ENCODE results near the gene CDCP2. TPM values are rescaled to one million over a fixed set of nuclear protein-coding genes. Genes with fewer than 3 reads are reported as not detected.

CDCP2 gene
- total and polyA plus RNA-seq, 2 of the 8 experiments (the other 6 are each of a cell fraction or from before 2014, with no cell fraction given) = not detected

GRCh38 chr1:54122992-54123391 lies 29.8 kb downstream of the CDCP2 start:
- Histone ChIP-seq H3K4ac (replicated peaks; ENCODE audit: insufficient read length, low read depth, low read length) (no peak overlapping the region), H3K23ac (ENCODE audit: insufficient read length) (no peak overlapping the region), H3K18ac (ENCODE audit: extremely low read depth, low read length) (no peak overlapping the region), H4K5ac (ENCODE audit: insufficient read length, low read depth, low read length) (no peak overlapping the region), H3K56ac (replicated peaks; ENCODE audit: insufficient read length, low read depth, low read length) (no peak overlapping the region), H3K4me3 (ENCODE audit: extremely low read depth in 1 of 4, insufficient read depth in 2 of 4, low read depth in 3 of 4, low read length in 4 of 4) (no peak overlapping the region), H3K27ac (ENCODE audit: low read depth, low read length) (no peak overlapping the region), H3K36me3 (ENCODE audit: control insufficient read depth in 2 of 4, insufficient read depth in 4 of 4, low read length in 3 of 4) (no peaks in the 10 kb centered on the region), H3K79me1 (ENCODE audit: low read depth, low read length) (no peaks in the 10 kb centered on the region), H2BK15ac (ENCODE audit: low read length) (no peak overlapping the region), H2BK20ac (ENCODE audit: low read length) (no peak overlapping the region), H3K9ac (replicated peaks in 1 of 4; ENCODE audit: extremely low read depth in 1 of 4, low read depth in 3 of 4, low read length in 3 of 4) (no peak overlapping the region), H4K20me1 (replicated peaks in 1 of 2; ENCODE audit: control insufficient read depth in 1 of 2, insufficient read depth in 2 of 2, low read length in 2 of 2) (peaks cover 0 to 7% of the 10 kb centered on the region in 2 experiments), H3K9me3 (ENCODE audit: insufficient read depth in 2 of 2, low read depth in 1 of 2, low read length in 1 of 2) (no peaks in the 10 kb centered on the region), H3K4me2 (ENCODE audit: insufficient read depth in 1 of 2, low read depth in 2 of 2, low read length in 2 of 2) (no peak overlapping the region), H3K23me2 (ENCODE audit: low read depth, low read length) (peaks cover 13% of the 10 kb centered on the region; the same call in 1 of the 2 replicates), H2AFZ (ENCODE audit: low read length) (no peak overlapping the region), H2BK12ac (ENCODE audit: low read depth, low read length) (no peak overlapping the region; the same call in 1 of the 2 replicates), H3K4me1 (replicated peaks in 1 of 4; ENCODE audit: control insufficient read depth in 3 of 4, insufficient read depth in 4 of 4, low read length in 3 of 4) (peaks cover 7 to 22% (median 15%) of the 10 kb centered on the region in 4 experiments), H2AK5ac (ENCODE audit: low read depth, low read length) (no peak overlapping the region), H4K91ac (replicated peaks; ENCODE audit: insufficient read length, low read length) (no peak overlapping the region), H3K27me3 (replicated peaks in 1 of 4; ENCODE audit: control insufficient read depth in 3 of 4, extremely low read depth in 1 of 4, insufficient read depth in 3 of 4, low read length in 3 of 4) (peaks cover 0 to 11% (median 8%) of the 10 kb centered on the region in 4 experiments; a peak in 5 of 7 replicates), H2BK120ac (replicated peaks; ENCODE audit: low read depth, low read length) (no peak overlapping the region), H4K8ac (ENCODE audit: extremely low read depth, insufficient read depth, low read length) (peak overlapping the region; percentile 9; the same call in 1 of the 2 replicates), H2BK5ac (ENCODE audit: low read depth, low read length) (no peak overlapping the region), H3K79me2 (ENCODE audit: control insufficient read depth in 1 of 2, insufficient read depth in 2 of 2, low read length in 2 of 2) (no peaks in the 10 kb centered on the region), H3K14ac (ENCODE audit: insufficient read length) (no peak overlapping the region)
- ChIA-PET POLR2A (ENCODE audit: partially characterized antibody) (interaction anchor here (1.1 to 2.9 kb wide), 4 partner anchors 11 to 284 kb away, joined by 3 to 8 read pairs (median 4); no protein-coding TSS in a partner anchor), CTCF (ENCODE audit: partially characterized antibody) (interaction anchor here (0.6 to 9.7 kb wide), 28 partner anchors 8 to 366 kb away, joined by 3 to 110 read pairs (median 4); partner anchors contain the start of genes CYB5RL and MRPL37)
- WGBS, 2 experiments (ENCODE audit: extremely low coverage in 1 of 2, insufficient coverage in 1 of 2, insufficient read length in 1 of 2, insufficient replicate concordance in 2 of 2, low coverage in 1 of 2, low lambda C conversion rate in 2 of 2, missing lambda C conversion rate in 1 of 2) = 78% methylated on average over 8 of the region's 8 CpGs; no CpG with 5 or more reads in 1 of the 2 experiments
- FAIRE-seq (no peak), DNase-seq (ENCODE audit: low read depth in 1 of 2, low spot score in 2 of 2) (no peak)
- TF ChIP-seq BCL11A (IDR thresholded peaks at IDR 0.05; ENCODE audit: low read depth in 2 of 2, low read length in 2 of 2) (no peak), GTF2F1 (IDR thresholded peaks at IDR 0.05; ENCODE audit: borderline replicate concordance, low read depth, low read length) (no peak), CREB1 (IDR thresholded peaks at IDR 0.05) (no peak), NRF1 (IDR thresholded peaks at IDR 0.05; ENCODE audit: low read depth, low read length) (no peak), CTBP2 (IDR thresholded peaks at IDR 0.05; ENCODE audit: borderline replicate concordance, insufficient read depth, insufficient read length, low read length) (no peak), RAD21 (IDR thresholded peaks at IDR 0.05 in 1 of 2, conservative IDR thresholded peaks at IDR 0.05 in 1 of 2; ENCODE audit: low read depth in 2 of 2, low read length in 2 of 2) (no peak), CBX5 (IDR thresholded peaks at IDR 0.05; ENCODE audit: low read depth, low read length) (no peak), TBP (IDR thresholded peaks at IDR 0.05; ENCODE audit: low read depth, low read length) (no peak), POLR2A (IDR thresholded peaks at IDR 0.05; ENCODE audit: control extremely low read depth in 1 of 2, low read depth in 2 of 2, low read length in 2 of 2) (no peak)
- TF ChIP-seq, protein P1, sequence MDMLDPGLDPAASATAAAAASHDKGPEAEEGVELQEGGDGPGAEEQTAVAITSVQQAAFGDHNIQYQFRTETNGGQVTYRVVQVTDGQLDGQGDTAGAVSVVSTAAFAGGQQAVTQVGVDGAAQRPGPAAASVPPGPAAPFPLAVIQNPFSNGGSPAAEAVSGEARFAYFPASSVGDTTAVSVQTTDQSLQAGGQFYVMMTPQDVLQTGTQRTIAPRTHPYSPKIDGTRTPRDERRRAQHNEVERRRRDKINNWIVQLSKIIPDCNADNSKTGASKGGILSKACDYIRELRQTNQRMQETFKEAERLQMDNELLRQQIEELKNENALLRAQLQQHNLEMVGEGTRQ (IDR thresholded peaks at IDR 0.05; ENCODE audit: low read length) = no peak
- TF ChIP-seq, protein P2, sequence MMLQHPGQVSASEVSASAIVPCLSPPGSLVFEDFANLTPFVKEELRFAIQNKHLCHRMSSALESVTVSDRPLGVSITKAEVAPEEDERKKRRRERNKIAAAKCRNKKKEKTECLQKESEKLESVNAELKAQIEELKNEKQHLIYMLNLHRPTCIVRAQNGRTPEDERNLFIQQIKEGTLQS (IDR thresholded peaks at IDR 0.05; ENCODE audit: insufficient read depth, low read depth, low read length) = no peak

Measured in H1 (cell line).